Endothelial cell of umbilical vein (primary cell): ENCODE results near the gene CEP57L1. TPM values are rescaled to one million over a fixed set of nuclear protein-coding genes. Genes with fewer than 3 reads are reported as not detected.
"Not testable (repeated sequence)": the region's sequence is repeated elsewhere in the genome, so short reads cannot be mapped to it uniquely, and the experiment has no call there.

ENCODE experiments used
- BruUV-seq: library from RNA; stranded (reverse); fragments of 400-500 nt; replicated peaks from 2 replicates; lab custom pipeline; 2021; lab: Mats Ljungman, UMichigan
- CTCF ChIA-PET: fragments of 300-600, 350-600 bp; sonication (Branson Sonifier 250); formaldehyde crosslinking; loops from one replicate; lab custom pipeline; 2021; ENCODE audit warnings: antibody characterized with exemption, inconsistent platforms; lab: Charles Lee
- POLR2A ChIA-PET: fragments of 300-600, 350-600 bp; sonication (Branson Sonifier 250); formaldehyde crosslinking; loops from one replicate; lab custom pipeline; 2021; ENCODE audit warnings: antibody characterized with exemption, inconsistent platforms; lab: Charles Lee
- DNase-seq: peaks from one replicate; pipeline ENCODE4 v3.0.0-alpha.2; 2011; ENCODE audit warnings: low read depth, low spot score
- FAIRE-seq: peaks from 2 replicates; lab custom pipeline; 2011; peaks lifted over from hg19 to GRCh38; lab: Jason Lieb, UNC
- H2AFZ ChIP-seq: 2 replicates; pipeline ENCODE4 v1.6.0; 2012; ENCODE audit warnings: low read depth, low read length, control low read depth, inconsistent platforms
- H3K27ac ChIP-seq: 2 replicates; pipeline ENCODE4 v1.5.1; 2011; ENCODE audit warnings: low read depth, mild to moderate bottlenecking, control low read depth, low read length, moderate library complexity; ENCODE audit not compliant: insufficient read depth
- H3K27me3 ChIP-seq, 2 experiments: 2 replicates each; pipeline versions ENCODE4 v1.6.0 to v1.6.1; 2011; ENCODE audit warnings: low read length in 2 of 2, mixed read lengths in 1 of 2; ENCODE audit not compliant: control insufficient read depth in 2 of 2, insufficient read depth in 2 of 2
- H3K36me3 ChIP-seq, 2 experiments: 2 replicates in 1 of 2; 3 replicates in 1 of 2; pipeline ENCODE4 v1.5.1; 2011; ENCODE audit warnings: low read length in 2 of 2, mild to moderate bottlenecking in 1 of 2, moderate library complexity in 1 of 2; ENCODE audit not compliant: control insufficient read depth in 2 of 2, insufficient read depth in 2 of 2; ENCODE audit errors: extremely low read depth in 1 of 2
- H3K4me1 ChIP-seq: 3 replicates; pipeline ENCODE4 v1.5.1; 2011; ENCODE audit warnings: mild to moderate bottlenecking, low read length; ENCODE audit not compliant: control insufficient read depth, insufficient read depth; ENCODE audit errors: extremely low read depth
- H3K4me2 ChIP-seq: 2 replicates; pipeline ENCODE4 v1.6.1; 2011; ENCODE audit warnings: low read length, control low read depth, mixed read lengths; ENCODE audit not compliant: insufficient read depth
- H3K4me3 ChIP-seq, 3 experiments: fragments of 200-600 bp in 1 of 3; sonication (generic), shearing (Covaris generic) in 1 of 3; replicated peaks in 1 of 3; 2 replicates each; pipeline ENCODE4 v1.5.1; 2011 to 2016; ENCODE audit warnings: control low read depth in 3 of 3, low read length in 3 of 3, mild to moderate bottlenecking in 2 of 3, inconsistent platforms in 1 of 3, low read depth in 1 of 3, moderate library complexity in 1 of 3; ENCODE audit not compliant: insufficient read depth in 1 of 3
- H3K79me2 ChIP-seq: 2 replicates; pipeline ENCODE4 v1.6.0; 2012; ENCODE audit warnings: low read length, inconsistent platforms; ENCODE audit not compliant: control insufficient read depth, insufficient read depth
- H3K9ac ChIP-seq: replicated peaks from 2 replicates; pipeline ENCODE3; 2011; ENCODE audit warnings: low read length, control low read depth; ENCODE audit not compliant: insufficient read depth; ENCODE audit errors: extremely low read depth
- H3K9me1 ChIP-seq: replicated peaks from 3 replicates; pipeline ENCODE4 v1.6.0; 2011; ENCODE audit warnings: mild to moderate bottlenecking, low read length; ENCODE audit not compliant: control insufficient read depth, insufficient read depth; ENCODE audit errors: extremely low read depth
- H3K9me3 ChIP-seq: replicated peaks from 2 replicates; pipeline ENCODE4 v1.5.1; 2012; ENCODE audit warnings: low read length, inconsistent platforms; ENCODE audit not compliant: control insufficient read depth, insufficient read depth
- H4K20me1 ChIP-seq: replicated peaks from 2 replicates; pipeline ENCODE3; 2011; ENCODE audit warnings: mild to moderate bottlenecking, low read length; ENCODE audit not compliant: control insufficient read depth, insufficient read depth; ENCODE audit errors: extremely low read depth
- CTCF ChIP-seq, 2 donors: IDR thresholded peaks; 1 replicate in 1 of 2; 2 replicates in 1 of 2; pipeline ENCODE4 v1.5.1; 2011; ENCODE audit warnings: low read length in 2 of 2, mild to moderate bottlenecking in 2 of 2, moderate library complexity in 2 of 2, control low read depth in 1 of 2, inconsistent platforms in 1 of 2, low read depth in 1 of 2; ENCODE audit not compliant: insufficient read depth in 1 of 2; ENCODE audit errors: extremely low read depth in 1 of 2
- EZH2 ChIP-seq: IDR thresholded peaks from 2 replicates; pipeline ENCODE4 v1.6.1; 2012; ENCODE audit warnings: borderline replicate concordance, low read depth, mild to moderate bottlenecking, moderate library complexity, low read length, inconsistent platforms; ENCODE audit not compliant: severe bottlenecking
- FOS ChIP-seq: IDR thresholded peaks from 2 replicates; pipeline ENCODE4 v1.6.1; 2011; ENCODE audit warnings: mild to moderate bottlenecking, low read length, moderate library complexity, borderline replicate concordance; ENCODE audit not compliant: insufficient read depth
- GATA2 ChIP-seq: IDR thresholded peaks from 2 replicates; pipeline ENCODE4 v1.7.0; 2011; ENCODE audit warnings: low read depth, mild to moderate bottlenecking, moderate library complexity, mixed read lengths, low read length; ENCODE audit not compliant: insufficient read length, insufficient read depth
- JUN ChIP-seq: IDR thresholded peaks from 2 replicates; pipeline ENCODE4 v1.6.1; 2011; ENCODE audit warnings: borderline replicate concordance, low read depth; ENCODE audit not compliant: insufficient read length, insufficient read depth
- MAX ChIP-seq: IDR thresholded peaks from 2 replicates; pipeline ENCODE4 v1.6.1; 2011; ENCODE audit not compliant: insufficient read depth, insufficient read length
- MYC ChIP-seq: IDR thresholded peaks from one replicate; pipeline ENCODE4 v1.6.1; 2011; ENCODE audit warnings: mild to moderate bottlenecking, low read depth, low read length
- POLR2A ChIP-seq: IDR thresholded peaks from 2 replicates; pipeline ENCODE4 v1.6.1; 2012; ENCODE audit warnings: low read depth, mild to moderate bottlenecking, control low read depth, low read length
- POLR2AphosphoS5 ChIP-seq: IDR thresholded peaks from 2 replicates; pipeline ENCODE4 v1.6.1; 2012; ENCODE audit warnings: low read depth, mild to moderate bottlenecking, control low read depth, low read length, moderate library complexity; ENCODE audit not compliant: insufficient read depth
- dilution Hi-C: fragments of 300-500 bp; cut with MboI; formaldehyde crosslinking; loops from one replicate; pipeline ENCODE4 v1.15.0; 2019; ENCODE audit warnings: low sequenced_read_pairs; ENCODE audit not compliant: extremely low pct_ligation_motif_present
- intact Hi-C: fragments of 100-400 bp; cut with micrococcal nuclease; formaldehyde crosslinking; loops from one replicate; pipeline ENCODE4 v1.10.0; 2022
- polyA plus RNA-seq, 4 experiments: library from polyadenylated mRNA; depleted of rRNA in 3 of 4; stranded (reverse) in 3 of 4; unstranded in 1 of 4; fragments of >200 nt; gene quantifications; 2 replicates each; pipeline versions ENCODE4 v1.2.1 to v1.2.3, GENCODE V29; 2011 to 2012; ENCODE audit warnings: missing spikeins in 1 of 4
- total RNA-seq: library from RNA; stranded (reverse); gene quantifications from 2 replicates; pipeline ENCODE4 v1.2.3, GENCODE V29; 2021

The CEP57L1 gene
- total and polyA plus RNA-seq, 2 donors (not counting 3 experiments of a cell fraction or from before 2014, with no cell fraction given) = 7.8 to 20.9 TPM

DNA sequence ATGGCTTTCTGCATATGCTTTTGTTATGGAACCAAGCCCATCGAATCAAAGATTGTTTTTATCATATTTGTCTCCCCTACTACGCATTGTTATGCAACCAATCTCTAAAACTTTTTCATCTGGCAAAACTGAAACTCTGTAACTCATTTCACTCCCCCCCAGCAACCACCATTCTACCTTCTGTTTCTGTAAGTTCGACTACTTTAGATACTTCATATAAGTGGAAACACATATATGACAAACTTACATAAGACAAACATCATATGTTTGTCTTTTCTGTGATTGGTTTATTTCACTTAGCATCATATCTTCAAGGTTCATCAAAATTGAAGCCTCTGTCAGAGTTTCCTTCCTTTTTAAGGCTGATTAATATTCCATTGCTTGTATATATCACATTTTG is 34.8 kb downstream of the CEP57L1 start:
- dilution Hi-C loops (no loop called here), intact Hi-C loops (no loop called here)
- Histone ChIP-seq H3K9me1 (no peaks in the 10 kb centered on the region), H3K36me3 (no peaks in the 10 kb centered on the region), H3K27me3 (no peaks in the 10 kb centered on the region), H3K4me2 (no peak overlapping the region), H3K9me3 (no peaks in the 10 kb centered on the region), H4K20me1 (no peaks in the 10 kb centered on the region), H3K9ac (no peak overlapping the region), H3K27ac (no peak overlapping the region), H3K79me2 (peaks cover 2% of the 10 kb centered on the region), H2AFZ (no peak overlapping the region), H3K4me3 (no peak overlapping the region), H3K4me1 (no peaks in the 10 kb centered on the region)
- BruUV-seq = no TSS peak
- FAIRE-seq (no peak), DNase-seq (no peak)
- CTCF ChIA-PET = no interaction called here
- TF ChIP-seq MYC (no peak), FOS (no peak), EZH2 (no peak), POLR2A (no peak), CTCF (IDR thresholded peaks at IDR 0.05; ENCODE audit: extremely low read depth in 1 of 2, insufficient read depth in 1 of 2, low read depth in 1 of 2, low read length in 2 of 2) (no peak), GATA2 (no peak), POLR2AphosphoS5 (no peak), MAX (no peak), JUN (no peak)
- POLR2A ChIA-PET = no interaction called here

- intact Hi-C loops, H3K4me3 ChIP-seq, H3K4me2 ChIP-seq, H3K9me1 ChIP-seq, H3K9ac ChIP-seq, dilution Hi-C loops, CTCF ChIA-PET, H3K9me3 ChIP-seq, H3K27me3 ChIP-seq, FAIRE-seq, POLR2A ChIA-PET, BruUV-seq, H2AFZ ChIP-seq, H4K20me1 ChIP-seq, H3K36me3 ChIP-seq, H3K4me1 ChIP-seq, DNase-seq, H3K79me2 ChIP-seq, H3K27ac ChIP-seq: not testable (repeated sequence)
Observed at GRCh38 chr6:109135600-109135999, 40.3 kb downstream of the CEP57L1 start.

DNA sequence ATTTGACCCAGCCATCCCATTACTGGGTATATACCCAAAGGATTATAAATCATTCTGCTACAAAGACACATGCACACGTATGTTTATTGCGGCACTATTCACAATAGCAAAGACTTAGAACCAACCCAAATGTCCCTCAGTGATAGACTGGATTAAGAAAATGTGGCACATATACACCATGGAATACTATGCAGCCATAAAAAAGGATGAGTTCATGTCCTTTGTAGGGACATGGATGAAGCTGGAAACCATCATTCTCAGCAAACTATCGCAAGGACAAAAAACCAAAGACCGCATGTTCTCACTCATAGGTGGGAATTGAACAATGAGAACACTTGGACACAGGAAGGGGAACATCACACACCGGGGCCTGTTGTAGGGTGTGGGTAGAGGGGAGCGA is 40.7 kb downstream of the CEP57L1 start:
- BruUV-seq, CTCF ChIA-PET: not testable (repeated sequence)

More for the DNA sequence above, 40.7 kb downstream of the CEP57L1 start:
- H3K9me1 ChIP-seq, H3K4me3 ChIP-seq, H3K79me2 ChIP-seq, H2AFZ ChIP-seq, H3K9me3 ChIP-seq, POLR2A ChIA-PET, H3K4me1 ChIP-seq, H3K27ac ChIP-seq, H3K36me3 ChIP-seq, H3K4me2 ChIP-seq, intact Hi-C loops, H3K27me3 ChIP-seq, FAIRE-seq, H4K20me1 ChIP-seq, H3K9ac ChIP-seq, DNase-seq, dilution Hi-C loops: not testable (repeated sequence)
